Left lung (tissue), 10 donors: Measurements from ENCODE around the gene AUTS2. TPM values are rescaled to one million over a fixed set of nuclear protein-coding genes. Genes with fewer than 3 reads are reported as not detected.

Experiments
- ATAC-seq: fragments of 200-7000 bp; cut with Tn5 transposase; one replicate; pipeline ENCODE4 v1.9.1; 2020; ENCODE audit warnings: moderate library complexity
- DNase-seq, 4 donors: peaks; one replicate each; pipeline ENCODE4 v3.0.0-alpha.2; 2013 to 2020
- H3K27ac ChIP-seq, 2 donors: fragments of 200-600 bp; sonication (generic) in 1 of 2; one replicate each; pipeline versions ENCODE4 v1.5.0 to v1.8.0; 2020 to 2021
- H3K27me3 ChIP-seq, 2 donors: fragments of 200-600 bp; sonication (generic) in 1 of 2; one replicate each; pipeline versions ENCODE4 v1.5.0 to v1.8.0; 2020 to 2021
- H3K36me3 ChIP-seq, 2 donors: fragments of 200-600 bp; sonication (generic) in 1 of 2; one replicate each; pipeline versions ENCODE4 v1.5.0 to v1.8.0; 2020 to 2021
- H3K4me1 ChIP-seq, 2 donors: fragments of 200-600 bp; one replicate each; pipeline ENCODE4 v1.8.0; 2021
- H3K4me3 ChIP-seq, 2 donors: fragments of 200-600 bp; sonication (generic) in 1 of 2; one replicate each; pipeline versions ENCODE4 v1.5.0 to v1.8.0; 2020 to 2021; ENCODE audit warnings: mild to moderate bottlenecking in 1 of 2
- H3K9me3 ChIP-seq, 2 donors: fragments of 200-600 bp; sonication (generic) in 1 of 2; one replicate each; pipeline versions ENCODE4 v1.5.0 to v1.8.0; 2020 to 2021
- CTCF ChIP-seq, 2 donors: fragments of 200-600 bp; sonication (generic) in 1 of 2; IDR thresholded peaks; one replicate each; pipeline versions ENCODE4 v1.5.0 to v1.8.0; 2021; ENCODE audit warnings: antibody characterized with exemption in 2 of 2
- intact Hi-C, 2 donors: fragments of 100-400 bp; cut with DNase I; formaldehyde crosslinking; loops; one replicate each; pipeline versions ENCODE4 v1.11.2 to v1.14.2; 2022
- polyA plus RNA-seq, 6 donors: library from polyadenylated mRNA; unstranded; fragments of 120-200 nt; gene quantifications; one replicate each; pipeline ENCODE4 v1.2.1, GENCODE V29; 2013; ENCODE audit not compliant: insufficient read length in 6 of 6
- total RNA-seq, 2 donors: library from RNA; stranded (reverse); fragmentation: NEBNext Ultra II Directional; extraction: Animal tissue kit (Norgen Biotek cat#: 25700); gene quantifications; one replicate each; pipeline ENCODE4 v1.2.1, GENCODE V29; 2021
- donor health status: DM: no; HTN: yes; CAD: no.
- donor health status: DM: no; HTN: no; CAD: no.

Gene AUTS2
- total and polyA plus RNA-seq, 8 donors: 40.4 to 119 (median 103) TPM

GRCh38 chr7:70693321-70693685, 1095.0 kb downstream of the AUTS2 start:
- H3K4me1 ChIP-seq: peaks cover 6 to 17% of the 10 kb centered on the region in 2 donors
- peaks cover 0 to 43% of the 10 kb centered on the region in 2 donors for H3K27me3 ChIP-seq
- no peaks in the 10 kb centered on the region for H3K36me3 ChIP-seq
- DNase-seq (peak in 2 of 4 donors; percentile 26 to 61), ATAC-seq (peak; percentile 53)
- intact Hi-C loops: no loop called here
- H3K9me3 ChIP-seq: no peaks in the 10 kb centered on the region
- peak overlapping the region; percentile 74 to 84 for H3K27ac ChIP-seq
- peak overlapping the region; percentile 60 to 67 for H3K4me3 ChIP-seq
- TF ChIP-seq CTCF (IDR thresholded peaks at IDR 0.05): no peak

- H3K9me3 ChIP-seq: no peaks in the 10 kb centered on the region
- TF ChIP-seq CTCF (IDR thresholded peaks at IDR 0.05): no peak
- H3K27ac ChIP-seq: peak overlapping the region; percentile 74 to 84
- H3K36me3 ChIP-seq: no peaks in the 10 kb centered on the region
- DNase-seq: peak; percentile 72 to 90 (median 78)
- peaks cover 6 to 21% of the 10 kb centered on the region in 2 donors for H3K4me1 ChIP-seq
- peak overlapping the region; percentile 60 to 67 for H3K4me3 ChIP-seq
- H3K27me3 ChIP-seq: peaks cover 0 to 43% of the 10 kb centered on the region in 2 donors
- peak; percentile 89 for ATAC-seq
- intact Hi-C loops: no loop called here
Observed at GRCh38 chr7:70693686-70694433, 1095.6 kb downstream of the AUTS2 start.

DNA sequence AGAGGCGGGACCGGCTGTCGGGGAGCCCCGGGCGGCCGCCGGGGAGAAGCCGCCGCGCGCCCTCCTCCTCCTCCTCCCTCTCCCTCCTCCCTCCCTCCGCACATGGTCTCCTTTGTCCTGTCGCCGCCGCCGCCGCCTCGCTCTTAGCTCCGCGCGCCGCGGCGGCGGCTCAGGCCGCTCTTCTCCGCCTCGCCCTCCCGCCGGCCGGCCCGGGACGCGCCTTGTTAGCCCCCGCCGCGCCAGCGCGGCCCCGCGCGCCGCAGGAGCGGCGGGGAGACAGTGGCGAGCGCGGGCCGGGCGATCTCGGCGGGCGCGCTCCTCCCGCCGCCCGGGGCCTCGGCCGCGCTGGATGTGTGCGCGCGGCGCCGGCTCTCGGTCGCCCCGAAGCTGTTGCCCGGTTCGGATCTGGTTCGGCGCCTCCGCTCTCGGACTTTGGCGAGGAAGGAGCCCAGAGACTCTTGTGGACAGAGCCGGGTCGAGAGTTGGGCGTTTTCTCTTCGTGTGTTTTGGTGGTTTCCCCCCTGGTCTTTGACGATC, 1096.2 kb downstream of the AUTS2 start:
- Histone ChIP-seq H3K9me3 (no peaks in the 10 kb centered on the region), H3K36me3 (no peaks in the 10 kb centered on the region), H3K4me1 (peaks cover 6 to 21% of the 10 kb centered on the region in 2 donors), H3K4me3 (peak overlapping the region; percentile 60 to 67), H3K27ac (peak overlapping the region; percentile 74 to 84), H3K27me3 (peaks cover 0 to 43% of the 10 kb centered on the region in 2 donors)
- no peak for TF ChIP-seq CTCF (IDR thresholded peaks at IDR 0.05)
- DNase-seq (peak in 3 of 4 donors; percentile 55 to 78 (median 60)), ATAC-seq (peak; percentile 16)
- intact Hi-C loops: no loop called here

DNA sequence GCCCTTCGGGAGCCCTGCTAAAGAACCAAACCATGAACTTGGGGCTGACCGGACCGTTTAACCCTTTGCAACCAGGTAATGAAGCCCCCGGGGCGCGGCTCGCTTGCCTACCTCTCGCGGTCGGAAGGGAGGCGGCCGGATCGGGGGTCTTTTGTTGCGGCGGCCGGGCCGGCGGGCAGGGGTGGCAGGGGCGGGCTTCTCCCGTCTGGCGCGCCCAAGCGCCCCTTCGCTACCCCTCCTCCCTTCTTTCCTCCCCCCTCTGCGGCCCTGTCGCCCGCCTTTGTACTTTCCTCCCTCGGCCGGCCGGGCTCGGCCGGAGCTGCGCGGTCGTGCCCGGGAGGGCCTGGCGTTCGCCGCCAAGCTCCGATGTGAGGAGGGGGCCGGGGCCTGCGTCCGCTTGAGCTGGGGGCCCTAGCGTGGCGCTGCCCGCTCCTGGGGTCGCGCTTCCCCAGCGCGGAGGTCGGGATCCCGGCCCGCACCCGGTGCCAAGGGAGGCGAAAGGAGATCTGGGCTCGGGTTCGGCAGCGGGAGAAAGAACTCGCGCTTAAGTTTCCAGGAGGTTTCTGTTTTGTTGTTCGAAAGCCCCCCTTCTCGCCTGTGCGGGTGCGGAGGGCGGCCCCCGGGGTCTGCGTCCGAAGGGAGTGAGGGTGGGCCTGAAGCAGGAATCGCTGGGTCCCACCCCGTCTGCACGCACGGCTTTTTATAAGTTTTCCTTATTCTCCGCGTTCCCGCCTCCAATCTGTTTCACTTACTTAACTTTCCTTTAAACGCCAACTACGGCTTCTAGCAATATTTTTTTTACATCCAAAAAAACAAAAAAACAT, 1096.9 kb downstream of the AUTS2 start:
- intact Hi-C loops: no loop called here
- Histone ChIP-seq H3K27ac (peak overlapping the region; percentile 74 to 84), H3K4me1 (peaks cover 6 to 21% of the 10 kb centered on the region in 2 donors), H3K27me3 (peaks cover 0 to 43% of the 10 kb centered on the region in 2 donors), H3K36me3 (no peaks in the 10 kb centered on the region), H3K4me3 (peak overlapping the region; percentile 60 to 67), H3K9me3 (no peaks in the 10 kb centered on the region)
- ATAC-seq (peak; percentile 12), DNase-seq (peak in 2 of 4 donors; percentile 46 to 48)
- no peak for TF ChIP-seq CTCF (IDR thresholded peaks at IDR 0.05)

DNA sequence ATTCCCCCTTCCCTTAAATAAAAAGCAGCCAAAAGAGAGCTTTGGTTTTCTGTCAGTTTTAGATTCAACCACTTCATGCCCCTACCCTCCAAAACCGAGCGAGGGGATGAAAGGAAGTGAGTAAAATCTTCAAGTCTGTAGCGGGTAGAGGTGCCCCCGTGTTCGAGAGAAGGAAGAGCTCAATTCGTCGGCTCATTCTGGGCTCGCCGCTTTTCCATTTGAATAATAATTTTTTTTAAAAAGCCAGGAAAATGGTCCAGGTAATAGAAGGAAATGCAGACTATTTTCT, 1097.5 kb downstream of the AUTS2 start:
- Histone ChIP-seq H3K36me3 (no peaks in the 10 kb centered on the region), H3K27me3 (peaks cover 0 to 43% of the 10 kb centered on the region in 2 donors), H3K27ac (peak overlapping the region; percentile 74 to 84), H3K4me3 (peak overlapping the region; percentile 60 to 67), H3K4me1 (peaks cover 6 to 21% of the 10 kb centered on the region in 2 donors), H3K9me3 (no peaks in the 10 kb centered on the region)
- no peak for TF ChIP-seq CTCF (IDR thresholded peaks at IDR 0.05)
- intact Hi-C loops: no loop called here
- DNase-seq (no peak), ATAC-seq (no peak)
